ENCODE results near the gene SUCO.

SUCO gene

DNA sequence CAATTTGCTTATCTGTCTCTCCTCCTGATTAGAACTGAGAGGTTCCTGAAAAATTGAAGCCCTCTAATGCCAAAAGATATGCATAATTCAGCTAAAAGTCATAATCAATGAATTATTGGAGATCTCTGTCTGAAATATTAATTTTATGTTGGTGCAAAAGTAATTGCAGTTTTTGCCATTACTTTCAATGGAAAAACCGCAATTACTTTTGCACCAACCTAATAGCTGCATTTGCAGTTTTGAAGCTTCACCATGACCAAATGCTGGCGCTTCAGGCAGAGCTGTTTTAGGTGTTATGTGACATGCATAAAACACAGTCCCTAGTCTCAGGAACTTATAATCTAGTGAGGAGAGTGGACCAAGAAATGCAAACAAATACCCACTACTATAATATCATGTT lies 96.2 kb downstream of the SUCO start:
- no peak for TF ChIP-seq JUND (IDR thresholded peaks at IDR 0.05; ENCODE audit: low read depth)
- DNase-seq (ENCODE audit: low read depth in 1 of 2, low spot score in 1 of 2) = no peak
- in situ Hi-C loops (cut with HindIII; ENCODE audit: low pct_unique_long_range_greater_than_20kb, low sequenced_read_pairs) = no loop called here

DNA sequence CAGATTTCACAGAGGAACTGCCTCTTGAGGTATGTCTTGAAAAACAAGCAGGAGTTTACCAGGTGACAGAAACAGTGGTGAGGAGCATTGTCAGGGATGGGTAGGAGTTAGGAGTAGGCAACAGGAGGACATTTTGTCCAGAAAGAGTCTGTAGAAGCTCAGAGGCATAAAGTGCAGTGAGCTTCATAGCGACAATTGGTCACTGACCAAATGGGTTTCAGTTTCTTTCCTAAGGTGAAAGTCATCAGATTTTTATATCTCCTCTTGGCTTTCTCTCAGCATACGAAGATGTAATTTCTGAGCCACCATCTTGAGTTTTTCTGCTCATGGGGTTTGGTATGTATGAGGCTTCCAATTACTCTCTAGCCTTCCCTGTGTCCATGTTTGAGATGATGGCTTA lies 96.7 kb downstream of the SUCO start:
- DNase-seq (ENCODE audit: low read depth in 1 of 2, low spot score in 1 of 2) = no peak
- in situ Hi-C loops (cut with HindIII; ENCODE audit: low pct_unique_long_range_greater_than_20kb, low sequenced_read_pairs) = no loop called here
- no peak for TF ChIP-seq JUND (IDR thresholded peaks at IDR 0.05; ENCODE audit: low read depth)

DNA sequence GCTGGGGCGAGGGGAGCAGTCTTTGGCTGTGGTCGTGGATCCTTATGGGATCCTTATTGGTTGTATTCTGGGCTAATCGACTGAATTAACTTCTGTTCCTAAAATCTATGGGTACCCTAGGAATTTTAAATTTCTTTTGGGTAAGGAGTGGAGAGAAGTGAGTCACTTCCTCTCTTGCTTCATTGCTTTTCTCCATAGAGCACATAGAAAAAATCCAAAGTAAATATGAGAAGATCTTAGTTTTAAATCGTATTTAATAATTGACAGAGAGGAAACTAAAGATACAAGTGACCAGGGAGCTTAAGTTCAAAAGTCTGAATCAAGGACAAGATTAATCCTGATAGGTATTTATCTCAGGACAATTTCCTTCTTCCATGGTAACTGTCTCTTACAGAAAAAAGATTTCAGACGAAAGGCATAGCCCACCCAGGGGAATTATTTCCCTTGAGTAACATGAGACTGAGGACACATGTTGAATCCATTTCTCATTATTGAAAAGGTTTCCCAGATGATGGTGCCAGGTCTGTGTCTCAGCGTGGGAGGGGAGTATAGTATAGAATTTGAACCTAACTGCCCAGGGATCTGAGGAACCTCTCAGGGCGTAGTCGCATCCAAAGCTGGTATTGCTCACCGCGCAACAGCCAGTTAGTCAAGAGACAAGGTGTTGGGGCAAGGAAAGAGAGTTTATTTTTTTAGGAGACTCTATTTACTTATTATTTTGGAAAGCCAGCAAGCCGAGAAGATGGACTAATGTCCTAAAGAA lies 97.3 kb downstream of the SUCO start:
- in situ Hi-C loops (cut with HindIII; ENCODE audit: low pct_unique_long_range_greater_than_20kb, low sequenced_read_pairs) = no loop called here
- TF ChIP-seq JUND (IDR thresholded peaks at IDR 0.05; ENCODE audit: low read depth) = no peak
- no peak for DNase-seq (ENCODE audit: low read depth in 1 of 2, low spot score in 1 of 2)

GRCh38 chr1:172630868-172631267 lies 97.9 kb downstream of the SUCO start:
- in situ Hi-C loops (cut with HindIII; ENCODE audit: low pct_unique_long_range_greater_than_20kb, low sequenced_read_pairs) = no loop called here
- peak in 1 of 2 experiments; percentile 20 for DNase-seq (ENCODE audit: low read depth in 1 of 2, low spot score in 1 of 2)
- no peak for TF ChIP-seq JUND (IDR thresholded peaks at IDR 0.05; ENCODE audit: low read depth)

GRCh38 chr1:172637522-172637921 lies 104.6 kb downstream of the SUCO start:
- no peak for DNase-seq (ENCODE audit: low read depth in 1 of 2, low spot score in 1 of 2)
- in situ Hi-C loops (cut with HindIII; ENCODE audit: low pct_unique_long_range_greater_than_20kb, low sequenced_read_pairs) = no loop called here
- TF ChIP-seq JUND (IDR thresholded peaks at IDR 0.05; ENCODE audit: low read depth) = no peak

DNA sequence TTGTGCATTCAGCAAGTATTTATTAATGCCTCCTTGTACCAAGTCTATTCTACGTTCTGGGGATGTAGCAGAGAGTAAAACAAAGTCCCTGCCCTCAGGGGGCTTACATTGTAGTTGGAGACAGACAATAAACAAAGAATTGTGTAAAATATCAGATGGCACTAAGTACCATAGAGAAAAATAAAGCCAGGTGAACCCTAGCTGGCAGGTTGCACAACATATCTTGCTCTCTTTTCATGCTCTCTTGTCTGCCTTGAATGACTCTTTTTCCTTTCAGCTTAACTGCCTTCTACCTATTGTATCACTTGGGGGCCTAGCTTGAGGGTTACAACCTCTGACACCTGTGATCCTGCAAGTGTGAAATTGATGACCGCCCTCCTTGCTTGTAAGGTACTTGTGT lies 105.3 kb downstream of the SUCO start:
- in situ Hi-C loops (cut with HindIII; ENCODE audit: low pct_unique_long_range_greater_than_20kb, low sequenced_read_pairs) = no loop called here
- no peak for DNase-seq (ENCODE audit: low read depth in 1 of 2, low spot score in 1 of 2)
- no peak for TF ChIP-seq JUND (IDR thresholded peaks at IDR 0.05; ENCODE audit: low read depth)

DNA sequence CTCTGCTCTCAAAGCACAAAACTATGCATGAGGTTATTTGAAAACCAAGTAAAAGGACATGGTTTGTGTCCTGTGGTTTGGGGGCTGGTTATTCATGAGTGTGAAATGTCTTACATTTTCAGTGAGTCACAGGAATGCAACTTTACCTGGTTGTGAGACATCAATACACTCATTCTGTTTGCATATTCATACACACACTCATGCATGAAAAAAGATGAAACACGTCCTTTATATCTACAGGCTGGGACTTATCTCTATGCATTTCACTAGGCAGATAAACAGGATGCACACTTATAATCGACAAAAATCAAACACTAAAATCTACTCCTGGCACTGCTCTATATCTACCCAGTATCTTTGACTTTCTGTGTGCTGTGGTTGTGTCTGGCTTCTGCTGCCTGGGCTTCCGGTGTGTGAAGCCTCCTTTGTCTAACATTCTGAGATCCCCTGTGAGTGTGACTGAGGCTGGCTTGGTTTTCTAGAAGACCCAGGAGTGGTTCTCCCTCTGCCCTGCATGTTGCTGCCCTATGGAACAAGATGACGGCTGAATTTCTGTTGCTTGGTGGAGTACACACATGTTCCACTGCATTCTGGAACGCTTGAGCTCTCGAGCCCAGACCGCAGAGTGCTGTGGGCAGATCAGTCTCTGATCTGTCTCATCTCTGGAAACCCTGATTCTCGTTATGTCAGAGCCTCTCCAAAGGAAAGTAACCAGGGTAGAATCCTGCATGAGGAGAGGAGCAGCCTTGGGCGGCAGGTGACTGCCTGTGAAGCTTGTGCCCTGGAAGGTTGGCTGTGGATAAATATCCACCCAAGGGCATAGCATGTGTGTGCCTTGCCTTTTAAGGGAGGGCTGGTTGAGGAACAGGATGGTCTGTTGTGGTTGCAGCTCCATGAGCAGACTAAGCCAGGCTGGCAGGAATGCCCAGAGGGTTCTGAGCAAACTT lies 106.2 kb downstream of the SUCO start:
- no peak for TF ChIP-seq JUND (IDR thresholded peaks at IDR 0.05; ENCODE audit: low read depth)
- in situ Hi-C loops (cut with HindIII; ENCODE audit: low pct_unique_long_range_greater_than_20kb, low sequenced_read_pairs) = no loop called here

GRCh38 chr1:172640111-172640510 lies 107.2 kb downstream of the SUCO start:
- in situ Hi-C loops (cut with HindIII; ENCODE audit: low pct_unique_long_range_greater_than_20kb, low sequenced_read_pairs) = no loop called here
- TF ChIP-seq JUND (IDR thresholded peaks at IDR 0.05; ENCODE audit: low read depth) = no peak
- DNase-seq (ENCODE audit: low read depth in 1 of 2, low spot score in 1 of 2) = no peak

More for the DNA sequence above, 106.2 kb downstream of the SUCO start:
- peak in 1 of 2 experiments; percentile 70 for DNase-seq (ENCODE audit: low read depth in 1 of 2, low spot score in 1 of 2)

GRCh38 chr1:172641492-172641891 lies 108.5 kb downstream of the SUCO start:
- no peak for DNase-seq (ENCODE audit: low read depth in 1 of 2, low spot score in 1 of 2)
- TF ChIP-seq JUND (IDR thresholded peaks at IDR 0.05; ENCODE audit: low read depth) = no peak
- in situ Hi-C loops (cut with HindIII; ENCODE audit: low pct_unique_long_range_greater_than_20kb, low sequenced_read_pairs) = no loop called here

- TF ChIP-seq JUND (IDR thresholded peaks at IDR 0.05; ENCODE audit: low read depth) = no peak
- DNase-seq (ENCODE audit: low read depth in 1 of 2, low spot score in 1 of 2) = peak in 1 of 2 experiments; percentile 30
- in situ Hi-C loops (cut with HindIII; ENCODE audit: low pct_unique_long_range_greater_than_20kb, low sequenced_read_pairs) = no loop called here
Measured at GRCh38 chr1:172642970-172643369, 110.0 kb downstream of the SUCO start.

- DNase-seq (ENCODE audit: low read depth in 1 of 2, low spot score in 1 of 2) = no peak
- TF ChIP-seq JUND (IDR thresholded peaks at IDR 0.05; ENCODE audit: low read depth) = no peak
- in situ Hi-C loops (cut with HindIII; ENCODE audit: low pct_unique_long_range_greater_than_20kb, low sequenced_read_pairs) = no loop called here
Measured at GRCh38 chr1:172646653-172647052, 113.7 kb downstream of the SUCO start.

DNA sequence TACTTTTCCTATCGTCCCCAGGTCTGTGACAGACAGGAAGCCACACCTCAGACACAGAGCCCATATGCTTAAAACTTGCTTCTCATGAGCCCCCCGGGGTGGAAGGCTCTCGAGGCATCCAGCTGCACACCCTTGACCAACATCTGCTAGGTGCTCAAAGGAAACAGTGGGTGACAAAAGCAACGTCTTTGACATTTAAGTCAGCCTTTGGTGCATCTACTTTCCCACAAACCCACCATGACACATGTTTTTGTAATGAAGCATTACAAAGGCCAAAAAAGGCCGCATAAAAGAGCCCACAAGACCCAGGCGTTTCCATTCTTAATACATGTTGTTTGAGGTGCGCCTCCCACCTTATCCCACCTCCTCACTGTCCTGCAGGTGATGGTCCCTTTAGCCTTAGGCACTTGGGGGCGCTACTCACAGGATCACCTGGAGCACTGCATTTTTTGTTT lies 114.2 kb downstream of the SUCO start:
- no peak for DNase-seq (ENCODE audit: low read depth in 1 of 2, low spot score in 1 of 2)
- in situ Hi-C loops (cut with HindIII; ENCODE audit: low pct_unique_long_range_greater_than_20kb, low sequenced_read_pairs) = no loop called here
- no peak for TF ChIP-seq JUND (IDR thresholded peaks at IDR 0.05; ENCODE audit: low read depth)

GRCh38 chr1:172647987-172648386 lies 115.0 kb downstream of the SUCO start:
- no peak for DNase-seq (ENCODE audit: low read depth in 1 of 2, low spot score in 1 of 2)
- TF ChIP-seq JUND (IDR thresholded peaks at IDR 0.05; ENCODE audit: low read depth) = no peak
- in situ Hi-C loops (cut with HindIII; ENCODE audit: low pct_unique_long_range_greater_than_20kb, low sequenced_read_pairs) = no loop called here
